CD4-positive, alpha-beta T cell treated with Interleukin-10 for 1 hour (primary cell): ENCODE data around the gene DTYMK.

Experiments
- DNase-seq: peaks from one replicate; pipeline ENCODE4 v3.0.0-alpha.2; 2020

Gene DTYMK

DNA sequence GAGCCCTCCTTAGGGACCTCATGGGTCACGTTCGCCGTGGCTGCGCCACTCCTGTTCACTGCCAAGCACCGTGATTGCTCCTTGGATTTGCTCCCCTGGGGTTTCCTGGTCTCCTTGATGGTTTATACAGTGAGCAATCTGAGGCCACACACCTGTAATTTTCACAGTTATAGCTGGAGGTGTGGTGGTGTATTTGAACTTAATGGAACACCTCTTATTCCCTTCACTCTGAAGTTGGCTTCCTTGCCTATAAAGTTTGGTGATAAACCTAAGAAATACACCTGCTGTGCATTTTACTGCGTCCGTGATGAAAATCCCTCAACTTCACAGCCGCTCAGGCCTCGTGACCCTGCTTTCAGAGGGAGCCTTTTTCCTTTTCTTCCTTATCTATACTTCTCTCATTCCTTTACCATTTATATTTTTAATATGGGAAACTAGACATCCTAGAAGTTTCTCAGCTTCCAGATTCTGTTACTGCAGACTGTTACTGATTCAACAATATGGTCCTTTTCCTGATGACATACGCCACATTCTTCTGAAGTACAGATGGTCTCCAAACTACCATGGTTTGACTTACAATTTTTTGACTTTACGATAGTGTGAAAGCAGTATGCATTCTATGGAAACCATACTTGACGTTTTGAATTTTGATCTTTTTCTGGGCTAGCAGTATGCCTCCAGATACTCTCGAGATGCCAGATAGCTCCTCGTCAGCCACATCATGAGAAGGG, 40.5 kb downstream of the DTYMK start:
- DNase-seq, result no peak

DNA sequence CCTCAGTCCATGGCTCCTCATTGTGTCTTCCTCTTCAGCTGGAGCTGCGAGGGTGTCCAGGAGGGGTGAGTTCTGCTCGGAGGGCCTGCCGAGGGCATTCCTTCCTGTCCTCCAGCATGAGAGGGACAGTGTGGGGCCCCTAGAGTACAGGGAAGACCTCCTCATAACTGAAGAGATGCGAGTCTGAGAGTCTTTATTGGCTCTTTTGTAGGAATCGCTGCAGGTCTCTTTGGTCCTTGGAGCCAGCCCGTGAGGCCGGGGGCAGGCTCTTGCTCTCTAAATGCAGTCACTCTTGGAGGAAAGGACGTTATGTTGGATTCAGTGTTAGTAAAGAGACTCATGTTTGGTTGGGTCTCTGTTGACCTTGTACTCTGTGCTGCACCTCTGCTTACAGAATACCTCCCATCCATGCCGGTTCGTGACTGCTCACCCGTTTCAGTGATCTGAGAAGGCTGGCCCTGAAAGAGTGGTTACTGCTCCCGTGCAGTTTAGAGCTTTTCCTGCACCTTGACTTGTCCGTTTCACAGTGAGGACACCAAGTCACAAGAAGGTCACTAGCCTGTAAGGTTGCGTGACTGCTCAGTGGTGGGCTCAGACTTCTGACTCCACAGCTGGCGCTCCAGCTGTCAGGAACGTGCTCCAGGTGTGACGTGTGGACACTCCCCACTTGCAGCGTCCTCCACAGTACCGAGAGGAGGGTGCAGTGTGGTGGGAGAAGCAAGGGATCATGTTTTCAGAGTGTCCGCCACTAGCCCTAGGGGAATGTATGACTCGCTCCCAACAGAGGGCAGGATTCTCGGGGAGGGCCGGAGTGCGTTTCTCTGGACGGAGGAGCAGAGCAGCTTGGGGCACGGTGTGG, 41.3 kb downstream of the DTYMK start:
- no peak for DNase-seq

DNA sequence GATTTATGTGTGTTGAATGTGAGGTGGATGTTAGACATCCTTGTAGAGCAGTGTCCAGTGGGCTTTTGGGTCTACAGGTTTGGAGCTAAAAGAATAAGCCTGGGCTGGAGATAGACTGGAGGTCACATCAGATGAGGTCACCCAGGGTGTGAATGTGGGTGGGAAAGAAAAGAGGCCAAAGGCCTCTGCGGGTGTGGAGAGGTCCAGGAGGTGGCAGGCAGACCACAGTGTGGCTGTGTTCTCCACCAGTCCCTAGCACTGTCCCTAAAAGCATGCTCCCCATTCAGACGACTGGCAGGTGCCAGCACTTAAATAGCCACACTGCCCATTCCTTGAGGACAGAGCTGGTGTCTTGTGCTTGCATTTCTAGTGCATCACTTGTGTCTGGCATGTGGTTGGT, 45.0 kb downstream of the DTYMK start:
- no peak for DNase-seq

DNA sequence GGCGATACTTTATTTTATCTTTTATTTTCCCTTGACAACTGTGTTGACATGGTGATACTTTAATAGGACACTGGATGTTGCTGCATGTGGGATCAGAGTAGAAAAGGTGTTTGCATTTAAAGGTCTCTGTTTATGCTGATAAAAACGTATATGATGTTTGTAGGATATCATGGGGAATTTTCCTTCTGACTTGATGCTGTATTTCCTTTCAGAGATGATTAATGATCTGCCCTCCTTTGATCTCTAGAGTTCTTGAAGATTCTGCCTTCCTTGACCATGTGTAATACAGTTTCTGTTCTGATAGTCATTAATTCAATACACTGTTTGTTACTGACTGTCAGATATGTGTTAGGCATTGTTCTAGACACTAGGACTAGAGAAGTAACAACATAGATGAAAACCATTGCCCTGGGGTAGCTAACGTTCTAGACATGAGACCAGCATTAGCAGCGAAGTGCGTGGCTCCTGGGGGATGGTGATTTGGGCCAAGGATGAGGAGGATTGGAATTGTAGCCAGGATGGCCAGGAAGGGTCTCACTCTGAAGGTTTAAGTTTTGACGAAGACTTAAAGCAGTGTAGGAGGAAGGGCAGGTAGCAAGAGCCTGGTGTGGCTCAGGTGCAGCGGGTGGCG, 46.3 kb downstream of the DTYMK start:
- no peak for DNase-seq

DNA sequence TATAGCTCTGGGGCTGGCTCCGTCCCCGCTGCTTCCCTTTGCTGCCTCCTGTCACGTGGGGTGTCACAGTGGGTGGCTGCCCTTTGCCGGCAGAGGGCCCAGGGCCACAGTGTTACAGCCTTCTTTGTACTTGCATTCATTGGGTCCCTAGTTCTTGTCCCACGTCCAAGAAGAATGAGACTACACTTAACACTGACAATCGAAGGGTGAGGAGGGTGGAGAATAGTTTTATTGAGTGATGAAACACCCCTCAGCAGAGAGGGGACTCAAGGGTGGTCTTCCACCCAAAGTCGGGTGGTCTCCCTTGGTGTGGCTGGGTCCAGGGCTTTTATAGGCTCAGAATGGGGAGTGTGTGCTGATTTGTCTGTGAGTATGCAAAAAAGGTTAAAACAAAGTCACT, 47.2 kb downstream of the DTYMK start:
- no peak for DNase-seq

DNA sequence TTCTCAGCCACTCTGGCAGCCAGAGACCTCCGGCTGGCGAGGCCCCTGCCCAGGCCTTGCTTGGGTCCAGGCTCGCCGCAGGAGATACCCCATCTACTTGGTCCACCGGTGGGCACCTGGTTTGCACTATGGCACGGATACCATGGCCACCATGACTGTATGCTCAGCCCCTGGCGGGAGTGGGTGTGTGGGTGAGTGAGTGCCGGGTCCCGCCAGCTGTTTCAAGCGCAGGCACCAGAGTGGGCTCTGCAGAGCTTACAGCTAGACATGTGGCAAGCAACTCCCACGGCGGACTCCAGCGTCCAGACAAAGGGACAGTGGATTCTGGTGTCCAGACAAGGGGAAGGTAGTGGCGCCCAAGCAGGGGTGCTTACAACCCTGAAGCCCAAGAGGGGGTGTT, 47.7 kb downstream of the DTYMK start:
- DNase-seq, result no peak

DNA sequence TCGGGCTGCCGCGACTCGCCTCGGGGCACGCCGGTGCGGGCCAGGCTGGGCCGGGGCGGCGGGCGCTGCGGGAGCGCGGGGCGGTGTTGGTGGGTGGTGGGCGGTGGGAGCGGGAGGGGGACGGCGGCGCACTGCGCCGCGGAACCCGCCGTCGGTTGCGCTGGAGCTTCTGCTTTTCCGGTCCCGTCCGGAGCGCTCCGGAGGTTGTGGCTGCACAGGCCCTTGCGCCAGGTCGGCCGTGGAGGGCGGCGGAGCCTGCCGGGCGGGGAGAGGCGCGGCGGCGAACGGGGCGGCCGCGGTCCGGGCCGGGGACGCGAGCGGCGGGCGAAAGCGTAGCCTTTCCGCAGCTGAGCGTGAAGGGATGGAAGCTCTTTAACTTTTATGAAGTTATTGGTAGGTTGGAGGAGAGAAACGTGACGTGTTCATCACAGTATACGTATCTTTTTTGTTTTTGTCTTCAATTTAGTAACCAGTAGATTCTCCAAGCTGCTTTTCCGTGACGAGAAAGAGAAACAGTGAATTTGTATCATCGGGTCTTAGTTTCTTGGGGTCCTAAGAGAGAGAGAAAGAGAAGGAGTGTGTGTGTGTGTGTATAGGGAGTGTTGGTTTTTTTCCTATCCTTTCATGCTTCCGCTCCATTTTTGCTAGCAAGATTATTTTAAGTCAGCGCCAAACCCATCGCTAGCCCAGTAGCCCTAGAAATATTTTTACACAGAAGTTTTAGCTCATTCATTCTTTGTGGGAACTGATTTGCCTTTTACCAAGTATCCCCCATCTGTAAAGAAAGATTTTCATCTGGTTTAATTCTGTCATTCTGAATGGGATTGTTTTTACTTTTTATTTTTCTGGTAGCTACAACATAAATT, 48.6 kb downstream of the DTYMK start:
- no peak for DNase-seq

DNA sequence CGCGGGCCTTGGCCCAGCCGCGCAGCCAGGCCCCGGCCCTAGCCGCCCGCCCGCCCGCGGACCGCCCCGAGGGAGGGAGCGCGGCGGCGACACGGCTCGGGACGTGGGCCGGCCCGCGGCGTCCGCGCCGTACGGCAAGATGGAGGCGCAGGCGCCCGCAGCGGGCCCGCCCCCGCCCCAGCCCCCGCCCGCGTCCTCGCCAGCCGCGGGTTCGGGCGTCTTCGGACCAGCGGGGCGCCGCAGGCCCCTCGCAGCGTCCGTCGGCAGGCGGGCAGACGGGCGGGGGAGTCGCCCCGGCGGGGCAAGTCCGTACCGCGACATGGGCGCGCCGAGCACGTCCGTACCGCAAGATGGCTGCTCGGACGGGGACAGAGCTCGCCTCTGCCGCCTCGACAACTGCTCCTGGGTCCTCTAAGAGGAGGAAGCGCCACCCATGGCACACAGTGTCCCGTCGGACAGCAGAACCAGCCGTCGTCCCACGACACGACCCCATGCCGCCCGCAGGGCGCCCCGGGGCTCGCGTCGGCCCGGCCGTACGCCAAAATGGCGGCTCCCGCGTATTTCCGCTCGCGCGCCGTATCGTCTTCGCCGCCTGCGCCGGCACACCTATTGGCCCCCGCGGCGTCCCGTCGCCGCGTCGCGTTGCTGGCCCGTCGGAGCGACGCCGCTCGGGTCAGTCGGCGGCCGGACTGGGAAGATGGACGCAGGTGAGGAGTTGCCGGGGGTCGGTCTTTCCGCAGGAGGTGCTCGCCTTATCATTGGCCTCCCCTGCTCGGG, 49.4 kb downstream of the DTYMK start, which contains the start of the genes ATG4B and THAP4:
ATG4B (plus strand) TSS at position 676 of the 777 bp plus-strand sequence; CDS start at position 698, 22 bp downstream.
THAP4 (minus strand) TSS at position 141 of the 777 bp plus-strand sequence. CDS start 141 bp downstream, outside the sequence.
- peak; percentile 79 for DNase-seq

DNA sequence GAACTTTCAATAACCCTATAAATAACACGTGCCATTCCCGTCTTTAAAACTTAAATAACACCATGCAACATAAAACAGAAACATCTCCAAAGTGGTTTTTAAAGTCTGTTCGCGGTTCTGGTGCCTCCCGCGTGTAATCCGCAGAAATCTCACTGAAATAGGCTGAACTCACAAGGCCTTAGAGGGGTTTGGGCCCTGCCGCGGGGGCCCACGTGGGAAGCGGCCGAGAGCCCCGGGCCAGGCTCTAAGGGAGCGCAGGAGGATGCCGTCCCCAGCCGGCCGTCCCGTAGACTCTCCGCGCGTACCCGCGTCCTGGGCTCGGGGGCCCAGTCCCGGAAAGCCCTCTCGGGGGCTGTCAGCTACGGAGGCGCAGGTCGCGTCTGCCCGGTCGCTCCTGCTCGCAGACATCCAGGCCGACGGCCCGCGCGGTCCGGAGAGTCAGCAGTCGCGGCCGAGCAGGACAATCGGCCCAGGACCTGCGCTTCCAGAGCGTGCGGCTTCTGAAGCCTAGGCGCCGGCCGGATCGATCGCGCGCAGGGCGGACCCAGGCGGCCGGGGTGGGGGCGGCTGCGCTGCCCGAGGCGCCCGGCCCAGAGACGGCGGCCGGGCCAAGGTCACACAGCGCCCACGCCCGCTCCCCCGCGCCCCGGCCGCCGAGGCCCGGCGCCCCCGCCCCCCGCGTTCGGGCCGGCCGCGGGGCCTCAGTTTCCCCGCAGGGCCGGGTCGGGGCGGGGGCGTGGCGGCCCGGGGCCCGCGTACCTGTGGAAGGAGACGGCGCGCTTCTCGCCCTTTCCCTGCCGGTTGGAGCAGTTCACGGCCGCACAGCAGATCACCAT, 50.2 kb downstream of the DTYMK start:
- DNase-seq, result peak; percentile 25

DNA sequence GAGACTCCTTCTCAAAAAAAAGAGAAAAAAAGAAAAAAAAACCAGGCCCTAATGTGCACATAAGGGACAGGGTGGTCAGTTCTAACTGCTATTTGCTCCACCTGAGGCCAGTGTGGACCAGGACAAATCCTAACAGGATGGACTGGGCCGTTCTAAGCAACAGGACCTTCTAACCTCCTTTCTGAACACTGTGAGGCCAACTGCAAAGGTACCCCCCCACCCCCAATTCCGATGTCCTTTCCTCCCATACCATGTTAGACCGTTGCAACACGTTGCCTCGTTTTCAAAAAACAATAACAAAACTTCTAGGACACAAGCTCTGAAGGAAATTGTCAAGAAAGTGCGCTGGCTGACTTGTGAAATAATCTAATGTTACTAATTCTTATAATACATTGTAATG, 50.9 kb downstream of the DTYMK start:
- no peak for DNase-seq

DNA sequence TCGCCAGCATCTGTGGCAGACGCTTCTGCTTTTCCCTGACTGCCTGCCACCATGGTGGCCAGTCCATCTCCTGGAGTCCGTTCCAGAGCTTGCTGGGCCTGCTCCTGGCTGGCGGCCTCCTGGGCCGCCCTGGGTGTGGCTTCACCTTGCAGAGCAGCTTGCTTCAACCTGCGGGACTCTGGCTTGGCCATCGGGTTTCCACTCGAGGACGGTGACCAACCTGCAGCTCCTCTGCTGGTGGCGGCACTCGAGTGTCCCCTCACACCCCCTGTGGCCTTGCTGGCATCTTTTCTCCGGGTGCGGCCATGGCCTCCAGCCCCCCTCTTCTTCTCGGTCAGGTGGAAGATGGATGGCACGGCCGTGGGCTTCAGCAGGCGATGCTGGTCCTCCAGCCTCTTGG, 53.1 kb downstream of the DTYMK start:
- DNase-seq, result no peak

DNA sequence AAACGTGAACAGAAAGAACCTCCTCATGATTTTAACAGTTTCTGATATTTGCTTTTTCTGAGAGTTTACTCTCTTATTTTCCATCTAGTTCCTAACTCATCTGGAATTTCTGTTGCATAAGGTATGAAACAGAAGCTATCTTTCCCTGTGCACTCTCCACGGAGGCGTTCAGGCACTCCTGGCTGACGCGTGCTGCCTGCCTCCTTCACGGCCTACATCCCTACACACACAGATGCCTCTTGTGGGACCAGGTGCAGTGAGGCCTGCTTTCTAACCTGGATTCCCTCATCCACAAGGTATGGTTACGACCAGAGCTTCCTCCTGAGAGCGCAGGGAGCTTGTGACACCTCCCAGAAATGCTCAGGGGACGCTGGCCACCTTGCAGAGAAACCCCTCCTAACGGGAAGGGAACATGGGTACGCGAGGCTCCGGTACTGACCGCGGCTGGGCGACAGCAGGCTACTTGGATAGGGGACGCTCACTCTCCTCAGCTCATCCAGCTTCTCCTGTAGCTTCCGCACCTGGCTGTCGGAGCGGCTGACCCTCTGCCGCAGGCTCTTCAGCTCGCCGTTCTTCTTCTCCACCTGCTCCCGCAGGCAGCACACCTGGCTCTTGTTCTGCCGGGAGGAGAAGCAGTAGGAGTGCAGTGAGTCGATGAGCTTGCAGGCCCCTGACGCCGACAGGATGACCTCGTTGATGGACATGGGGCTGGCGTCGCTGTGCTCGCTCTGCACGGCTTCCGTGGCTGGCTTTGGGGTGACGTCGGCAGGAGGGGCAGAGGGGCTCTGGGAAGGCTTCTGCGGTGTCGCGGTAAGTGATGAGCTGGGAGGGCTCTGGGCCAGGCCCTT, 53.9 kb downstream of the DTYMK start:
- DNase-seq, result no peak

DNA sequence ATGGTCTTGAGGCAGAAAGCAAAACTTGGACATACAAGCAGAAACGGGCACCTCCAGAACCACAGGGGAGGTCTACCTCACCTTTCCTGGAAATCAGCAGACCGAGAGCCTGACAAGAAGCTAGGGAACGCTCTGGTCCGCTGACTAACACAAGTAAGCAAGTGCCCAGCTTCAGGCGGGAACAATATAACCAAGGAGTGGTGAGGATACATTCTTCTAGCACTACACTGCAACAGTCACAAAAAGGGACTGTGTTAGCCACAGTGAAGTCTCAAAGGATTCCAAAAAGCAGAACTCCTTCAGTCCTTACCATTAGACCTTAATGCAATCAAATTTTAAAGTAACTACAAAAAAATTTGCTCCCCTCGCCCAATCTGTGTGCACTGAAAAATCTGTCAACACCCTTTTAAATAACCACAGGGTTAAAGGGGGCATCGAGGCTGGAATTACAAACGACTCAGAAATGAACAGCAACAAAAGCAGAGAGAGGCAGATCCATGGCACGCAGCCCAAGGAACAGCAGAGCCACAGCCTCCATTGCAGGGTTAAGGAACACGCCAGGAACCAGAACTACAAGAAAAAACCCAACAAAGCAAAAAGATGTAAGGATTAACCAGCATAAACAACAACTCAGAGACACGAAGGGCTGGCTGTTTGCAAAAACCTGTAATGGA, 56.7 kb downstream of the DTYMK start:
- DNase-seq, result no peak

DNA sequence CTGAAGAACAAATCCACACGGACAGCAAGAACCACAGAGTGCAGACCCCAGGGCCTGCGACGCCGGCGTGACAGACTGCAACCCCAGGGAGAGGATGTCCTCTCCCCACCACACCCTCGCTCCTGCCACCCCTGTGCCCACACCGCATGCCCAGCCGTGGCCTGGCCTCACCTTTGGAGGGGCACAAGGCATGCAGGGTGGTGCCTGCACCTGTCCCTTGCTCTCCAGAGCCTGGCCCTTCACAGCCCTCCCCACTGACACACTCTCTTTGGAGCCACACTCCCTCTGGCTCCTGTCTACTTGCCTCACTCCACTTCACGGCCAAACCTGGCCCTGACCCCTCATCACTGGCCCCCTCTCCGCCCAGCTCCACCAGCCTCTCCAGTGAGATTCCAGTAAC, 58.9 kb downstream of the DTYMK start:
- no peak for DNase-seq
